Measurements from ENCODE around the gene ZNF208.
"Not testable (repeated sequence)": the region's sequence is repeated elsewhere in the genome, so short reads cannot be mapped to it uniquely, and the experiment has no call there.

ZNF208 gene

GRCh38 chr19:21884786-21885185 lies 126.0 kb downstream of the ZNF208 start:
- not testable (repeated sequence) for DNase-seq (ENCODE audit: low spot score)

- DNase-seq (ENCODE audit: low spot score) = no peak
Measured at GRCh38 chr19:21883516-21883915, 127.2 kb downstream of the ZNF208 start.
